ENCODE measurements around the gene CTNNBIP1.

GRCh38 chr1:9855186-9855585 lies 54.9 kb downstream of the CTNNBIP1 start:
- TF ChIP-seq CTCF (IDR thresholded peaks at IDR 0.05) (no peak), POLR2A (IDR thresholded peaks at IDR 0.05) (no peak)

Data from testis (tissue), 2 donors.